HEK293 (cell line): ENCODE data around the gene PYCARD.

ENCODE experiments used
- CTCF ChIA-PET: fragments of 350-600 bp; formaldehyde crosslinking; extraction: SDS; loops from one replicate; lab custom pipeline; 2021; ENCODE audit warnings: antibody characterized with exemption; lab: Yijun Ruan, JAX
- POLR2A ChIA-PET: fragments of 300-600 bp; formaldehyde crosslinking; extraction: SDS; loops from one replicate; lab custom pipeline; 2020; ENCODE audit warnings: antibody characterized with exemption, inconsistent platforms; lab: Yijun Ruan, JAX
- H3K27ac ChIP-seq: fragments of 200-500 bp; sonication (Bioruptor generic); 2 replicates; pipeline ENCODE4 v1.5.1; 2014; ENCODE audit warnings: low read depth, low read length, control low read depth, inconsistent platforms; ENCODE audit errors: extremely low read depth
- H3K36me3 ChIP-seq, 2 experiments: fragments of 200-500 bp in 1 of 2; sonication (Bioruptor generic) in 1 of 2; 1 replicate in 1 of 2; 2 replicates in 1 of 2; pipeline ENCODE4 v1.5.1; 2014 to 2017; ENCODE audit warnings: inconsistent platforms in 2 of 2, low read length in 2 of 2; ENCODE audit not compliant: control insufficient read depth in 2 of 2, insufficient read depth in 1 of 2
- H3K4me1 ChIP-seq: fragments of 200-500 bp; sonication (Bioruptor generic); 2 replicates; pipeline ENCODE4 v1.5.1; 2014; ENCODE audit warnings: mild to moderate bottlenecking, low read length, inconsistent platforms; ENCODE audit not compliant: control insufficient read depth, insufficient read depth
- H3K4me3 ChIP-seq: 2 replicates; pipeline ENCODE4 v1.5.1; 2011; ENCODE audit warnings: low read depth, mild to moderate bottlenecking, control low read depth, low read length, moderate library complexity
- H3K9me3 ChIP-seq: fragments of 200-500 bp; sonication (Bioruptor generic); 2 replicates; pipeline ENCODE4 v1.5.1; 2014; ENCODE audit warnings: low read depth, low read length, inconsistent platforms; ENCODE audit not compliant: control insufficient read depth, insufficient read depth
- GFI1B ChIP-seq: fragments of 450-650 bp; formaldehyde crosslinking; IDR thresholded peaks from 2 replicates; pipeline ENCODE4 v1.5.1; 2016; ENCODE audit warnings: missing biosample characterization, missing genetic modification characterization
- KLF10 ChIP-seq: fragments of 450-650 bp; IDR thresholded peaks from 2 replicates; pipeline ENCODE4 v1.5.1; 2018; ENCODE audit warnings: missing biosample characterization, mild to moderate bottlenecking, missing genetic modification characterization
- KLF7 ChIP-seq: fragments of 450-650 bp; formaldehyde crosslinking; IDR thresholded peaks from 2 replicates; pipeline ENCODE4 v1.5.1; 2016; ENCODE audit warnings: missing biosample characterization, missing genetic modification characterization, borderline replicate concordance
- KLF8 ChIP-seq: fragments of 450-650 bp; formaldehyde crosslinking; IDR thresholded peaks from 2 replicates; pipeline ENCODE4 v1.5.1; 2016; ENCODE audit warnings: missing biosample characterization, missing genetic modification characterization
- MYNN ChIP-seq: fragments of 450-650 bp; formaldehyde crosslinking; IDR thresholded peaks from 2 replicates; pipeline ENCODE4 v1.5.1; 2016; ENCODE audit warnings: missing biosample characterization, missing genetic modification characterization, borderline replicate concordance
- PRDM1 ChIP-seq: fragments of 450-650 bp; formaldehyde crosslinking; IDR thresholded peaks from 2 replicates; pipeline ENCODE4; 2016; ENCODE audit warnings: missing biosample characterization, missing genetic modification characterization
- SALL2 ChIP-seq: fragments of 450-650 bp; formaldehyde crosslinking; IDR thresholded peaks from 2 replicates; pipeline ENCODE4 v1.5.0; 2017; ENCODE audit warnings: missing biosample characterization, mild to moderate bottlenecking, missing genetic modification characterization, borderline replicate concordance
- SCRT2 ChIP-seq: fragments of 450-650 bp; formaldehyde crosslinking; IDR thresholded peaks from 2 replicates; pipeline ENCODE4 v1.5.1; 2016; ENCODE audit warnings: missing biosample characterization, missing genetic modification characterization
- SP3 ChIP-seq: fragments of 450-650 bp; formaldehyde crosslinking; IDR thresholded peaks from 2 replicates; pipeline ENCODE4 v1.5.1; 2016; ENCODE audit warnings: missing biosample characterization, missing genetic modification characterization
- WT1 ChIP-seq: fragments of 450-650 bp; formaldehyde crosslinking; IDR thresholded peaks from 2 replicates; pipeline ENCODE4 v1.5.1; 2016; ENCODE audit warnings: missing biosample characterization, missing genetic modification characterization
- ZBTB1 ChIP-seq: fragments of 450-650 bp; formaldehyde crosslinking; IDR thresholded peaks from 2 replicates; pipeline ENCODE4 v1.5.1; 2016; ENCODE audit warnings: missing biosample characterization, missing genetic modification characterization
- ZBTB20 ChIP-seq: fragments of 450-650 bp; formaldehyde crosslinking; IDR thresholded peaks from 2 replicates; pipeline ENCODE4 v1.5.1; 2016; ENCODE audit warnings: missing biosample characterization, missing genetic modification characterization
- ZFP41 ChIP-seq: fragments of 450-650 bp; formaldehyde crosslinking; IDR thresholded peaks from 2 replicates; pipeline ENCODE4 v1.5.1; 2016; ENCODE audit warnings: missing biosample characterization, missing genetic modification characterization, borderline replicate concordance
- ZNF132 ChIP-seq: fragments of 450-650 bp; formaldehyde crosslinking; IDR thresholded peaks from 2 replicates; pipeline ENCODE4 v1.5.1; 2017; ENCODE audit warnings: missing biosample characterization, missing genetic modification characterization, borderline replicate concordance
- ZNF146 ChIP-seq: fragments of 450-650 bp; formaldehyde crosslinking; IDR thresholded peaks from 2 replicates; pipeline ENCODE4 v1.5.1; 2016; ENCODE audit warnings: missing biosample characterization, missing genetic modification characterization
- ZNF169 ChIP-seq: fragments of 450-650 bp; formaldehyde crosslinking; IDR thresholded peaks from 2 replicates; pipeline ENCODE4 v1.5.1; 2016; ENCODE audit warnings: missing biosample characterization, missing genetic modification characterization
- ZNF184 ChIP-seq: fragments of 450-650 bp; IDR thresholded peaks from 2 replicates; pipeline ENCODE4 v1.5.1; 2018; ENCODE audit warnings: missing biosample characterization, mild to moderate bottlenecking, missing genetic modification characterization
- ZNF214 ChIP-seq: fragments of 450-650 bp; formaldehyde crosslinking; IDR thresholded peaks from 2 replicates; pipeline ENCODE4 v1.5.1; 2017; ENCODE audit warnings: missing biosample characterization, mild to moderate bottlenecking, missing genetic modification characterization, borderline replicate concordance
- ZNF280C ChIP-seq: fragments of 450-650 bp; formaldehyde crosslinking; IDR thresholded peaks from 2 replicates; pipeline ENCODE4 v1.5.1; 2016; ENCODE audit warnings: missing biosample characterization, missing genetic modification characterization
- ZNF558 ChIP-seq: fragments of 450-650 bp; formaldehyde crosslinking; IDR thresholded peaks from 2 replicates; pipeline ENCODE4 v1.5.1; 2016; ENCODE audit warnings: missing biosample characterization, missing genetic modification characterization
- ZNF571 ChIP-seq: fragments of 450-650 bp; formaldehyde crosslinking; IDR thresholded peaks from 2 replicates; pipeline ENCODE4 v1.5.0; 2017; ENCODE audit warnings: missing biosample characterization, missing genetic modification characterization
- ZNF621 ChIP-seq: fragments of 450-650 bp; formaldehyde crosslinking; IDR thresholded peaks from 2 replicates; pipeline ENCODE4 v1.5.1; 2017; ENCODE audit warnings: missing biosample characterization, missing genetic modification characterization
- ZNF624 ChIP-seq: fragments of 450-650 bp; formaldehyde crosslinking; IDR thresholded peaks from 2 replicates; pipeline ENCODE4 v1.5.1; 2017; ENCODE audit warnings: missing biosample characterization, missing genetic modification characterization
- ZNF645 ChIP-seq: fragments of 450-650 bp; formaldehyde crosslinking; IDR thresholded peaks from 2 replicates; pipeline ENCODE4; 2016; ENCODE audit warnings: missing biosample characterization, missing genetic modification characterization
- ZNF670 ChIP-seq: fragments of 450-650 bp; formaldehyde crosslinking; IDR thresholded peaks from 2 replicates; pipeline ENCODE4 v1.5.1; 2016; ENCODE audit warnings: missing biosample characterization, missing genetic modification characterization, low read depth
- ZNF692 ChIP-seq: fragments of 450-650 bp; formaldehyde crosslinking; IDR thresholded peaks from 2 replicates; pipeline ENCODE4 v1.5.1; 2016; ENCODE audit warnings: missing biosample characterization, missing genetic modification characterization
- ZNF701 ChIP-seq: fragments of 450-650 bp; formaldehyde crosslinking; IDR thresholded peaks from 2 replicates; pipeline ENCODE4 v1.5.1; 2016; ENCODE audit warnings: missing biosample characterization, missing genetic modification characterization
- ZSCAN16 ChIP-seq: fragments of 450-650 bp; formaldehyde crosslinking; IDR thresholded peaks from 2 replicates; pipeline ENCODE4 v1.5.1; 2016; ENCODE audit warnings: missing biosample characterization, missing genetic modification characterization
- TF ChIP-seq, protein P1 (sequence below): fragments of 450-650 bp; IDR thresholded peaks from 2 replicates; pipeline ENCODE4 v1.5.1; 2018; ENCODE audit warnings: missing biosample characterization, mild to moderate bottlenecking, missing genetic modification characterization
- TF ChIP-seq, protein P2 (sequence below): fragments of 450-650 bp; formaldehyde crosslinking; IDR thresholded peaks from 2 replicates; pipeline ENCODE4 v1.5.1; 2017; ENCODE audit warnings: missing biosample characterization, missing genetic modification characterization

Gene PYCARD

GRCh38 chr16:31215287-31216162 is 13.0 kb upstream of the PYCARD start:
- Histone ChIP-seq H3K4me1 (no peaks in the 10 kb centered on the region), H3K9me3 (no peaks in the 10 kb centered on the region), H3K27ac (no peak overlapping the region; the same call in 1 of the 2 replicates), H3K36me3 (no peaks in the 10 kb centered on the region), H3K4me3 (peak overlapping the region; percentile 45)
- ChIA-PET CTCF (interaction anchor here (0.6 to 0.7 kb wide), 2 partner anchors 64 to 262 kb away, joined by 3 read pairs; no protein-coding TSS in a partner anchor), POLR2A (interaction anchor here (0.8 to 2.8 kb wide), 4 partner anchors 15 to 240 kb away, joined by 3 to 21 read pairs (median 4); partner anchors contain the start of gene FUS)
- TF ChIP-seq KLF7 (tag by site-specific recombination) (peak; percentile 71), WT1 (tag by site-specific recombination) (0 out of 2 replicates have a peak, but pooled peaks have one; percentile 20), ZNF280C (no peak), MYNN (no peak), PRDM1 (tag by site-specific recombination) (no peak), ZNF146 (tag by site-specific recombination) (no peak), ZNF670 (tag by site-specific recombination) (no peak), KLF8 (peak; percentile 30; the same call in 1 of the 2 replicates), ZNF692 (tag by site-specific recombination) (peak; percentile 51; the same call in 1 of the 2 replicates), ZNF571 (no peak), SP3 (tag by site-specific recombination) (peak; percentile 81), ZNF184 (tag by site-specific recombination) (no peak), ZNF214 (tag by site-specific recombination) (no peak), GFI1B (no peak), ZNF701 (tag by site-specific recombination) (no peak), ZFP41 (tag by site-specific recombination) (no peak), KLF10 (tag by site-specific recombination) (no peak), ZNF169 (tag by site-specific recombination) (no peak), ZBTB1 (tag by site-specific recombination) (0 out of 2 replicates have a peak, but pooled peaks have one; percentile 6), ZBTB20 (peak; percentile 66; the same call in 1 of the 2 replicates), SCRT2 (tag by site-specific recombination) (no peak), ZNF132 (tag by site-specific recombination) (no peak), SALL2 (tag by site-specific recombination) (no peak), ZNF621 (tag by site-specific recombination) (no peak), ZNF624 (no peak), ZNF558 (tag by site-specific recombination) (no peak), ZSCAN16 (no peak), ZNF645 (tag by site-specific recombination) (no peak)
- TF ChIP-seq, protein P1, sequence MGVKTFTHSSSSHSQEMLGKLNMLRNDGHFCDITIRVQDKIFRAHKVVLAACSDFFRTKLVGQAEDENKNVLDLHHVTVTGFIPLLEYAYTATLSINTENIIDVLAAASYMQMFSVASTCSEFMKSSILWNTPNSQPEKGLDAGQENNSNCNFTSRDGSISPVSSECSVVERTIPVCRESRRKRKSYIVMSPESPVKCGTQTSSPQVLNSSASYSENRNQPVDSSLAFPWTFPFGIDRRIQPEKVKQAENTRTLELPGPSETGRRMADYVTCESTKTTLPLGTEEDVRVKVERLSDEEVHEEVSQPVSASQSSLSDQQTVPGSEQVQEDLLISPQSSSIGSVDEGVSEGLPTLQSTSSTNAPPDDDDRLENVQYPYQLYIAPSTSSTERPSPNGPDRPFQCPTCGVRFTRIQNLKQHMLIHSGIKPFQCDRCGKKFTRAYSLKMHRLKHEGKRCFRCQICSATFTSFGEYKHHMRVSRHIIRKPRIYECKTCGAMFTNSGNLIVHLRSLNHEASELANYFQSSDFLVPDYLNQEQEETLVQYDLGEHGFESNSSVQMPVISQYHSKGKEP (tag by site-specific recombination), result no peak
- TF ChIP-seq, protein P2, sequence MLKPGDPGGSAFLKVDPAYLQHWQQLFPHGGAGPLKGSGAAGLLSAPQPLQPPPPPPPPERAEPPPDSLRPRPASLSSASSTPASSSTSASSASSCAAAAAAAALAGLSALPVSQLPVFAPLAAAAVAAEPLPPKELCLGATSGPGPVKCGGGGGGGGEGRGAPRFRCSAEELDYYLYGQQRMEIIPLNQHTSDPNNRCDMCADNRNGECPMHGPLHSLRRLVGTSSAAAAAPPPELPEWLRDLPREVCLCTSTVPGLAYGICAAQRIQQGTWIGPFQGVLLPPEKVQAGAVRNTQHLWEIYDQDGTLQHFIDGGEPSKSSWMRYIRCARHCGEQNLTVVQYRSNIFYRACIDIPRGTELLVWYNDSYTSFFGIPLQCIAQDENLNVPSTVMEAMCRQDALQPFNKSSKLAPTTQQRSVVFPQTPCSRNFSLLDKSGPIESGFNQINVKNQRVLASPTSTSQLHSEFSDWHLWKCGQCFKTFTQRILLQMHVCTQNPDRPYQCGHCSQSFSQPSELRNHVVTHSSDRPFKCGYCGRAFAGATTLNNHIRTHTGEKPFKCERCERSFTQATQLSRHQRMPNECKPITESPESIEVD, result no peak
